SIG-M5 treated with dmso at 0.1 percent for 504 hours (cell line): ENCODE measurements around the gene TMOD3.

ENCODE experiments used
- DNase-seq: peaks from one replicate; lab custom pipeline; 2025; ENCODE audit not compliant: unreplicated experiment; lab: John Stamatoyannopoulos, UW

The TMOD3 gene

DNA sequence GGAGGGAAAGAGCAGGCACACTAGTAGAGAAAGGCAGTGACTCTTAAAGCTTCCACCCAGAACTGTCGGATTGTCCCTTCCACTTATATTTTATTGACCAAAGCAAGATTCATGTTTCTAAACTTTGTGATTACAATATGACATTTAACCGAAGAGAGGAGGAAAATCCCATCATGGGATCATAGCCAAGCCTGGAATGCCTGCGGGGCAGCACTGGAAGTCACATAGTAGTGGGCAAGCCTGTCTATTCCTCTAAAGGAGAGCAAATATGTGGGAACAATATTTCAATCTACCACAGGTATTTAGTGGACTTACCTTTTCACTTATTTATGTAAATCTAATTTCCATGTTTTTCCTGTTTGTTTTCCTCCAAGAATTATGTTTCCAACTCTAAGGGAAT lies 3.8 kb upstream of the TMOD3 start:
- no peak for DNase-seq

DNA sequence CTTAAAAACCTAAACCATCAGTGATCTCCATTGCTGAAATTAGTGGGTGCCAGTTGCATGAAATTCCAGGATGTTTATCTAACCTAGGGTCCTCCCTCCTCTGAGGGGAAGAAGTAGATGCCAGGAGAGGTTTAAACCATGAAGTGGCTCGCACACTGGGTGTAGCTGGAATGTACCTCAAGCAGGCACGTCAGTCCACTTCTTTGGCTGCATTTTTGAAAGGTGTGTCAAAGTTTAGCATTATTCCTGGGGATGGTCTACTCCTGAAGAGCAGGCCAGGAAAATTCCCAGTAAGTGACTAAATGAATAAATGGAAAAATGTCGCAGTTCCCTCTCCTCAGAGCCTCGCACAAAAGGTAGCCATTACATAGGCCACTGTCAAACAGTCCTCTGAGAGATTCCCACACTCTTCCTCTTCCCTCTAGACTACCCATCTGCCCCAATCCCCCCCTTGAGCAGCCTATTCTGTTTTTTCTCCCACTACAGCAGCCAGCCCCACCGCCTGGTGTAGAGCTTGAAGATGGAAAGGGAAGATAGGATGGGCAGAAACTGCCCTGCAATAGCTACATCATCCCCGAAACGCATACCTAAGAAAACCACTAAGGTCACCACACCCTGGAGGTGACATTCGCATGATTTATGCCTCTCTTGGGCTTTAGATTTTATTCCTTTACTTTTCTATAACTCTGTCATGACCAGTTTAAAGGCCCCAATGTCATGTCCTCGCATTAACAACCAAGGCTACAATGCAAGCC lies 655 bp upstream of the TMOD3 start:
- DNase-seq, result no peak

DNA sequence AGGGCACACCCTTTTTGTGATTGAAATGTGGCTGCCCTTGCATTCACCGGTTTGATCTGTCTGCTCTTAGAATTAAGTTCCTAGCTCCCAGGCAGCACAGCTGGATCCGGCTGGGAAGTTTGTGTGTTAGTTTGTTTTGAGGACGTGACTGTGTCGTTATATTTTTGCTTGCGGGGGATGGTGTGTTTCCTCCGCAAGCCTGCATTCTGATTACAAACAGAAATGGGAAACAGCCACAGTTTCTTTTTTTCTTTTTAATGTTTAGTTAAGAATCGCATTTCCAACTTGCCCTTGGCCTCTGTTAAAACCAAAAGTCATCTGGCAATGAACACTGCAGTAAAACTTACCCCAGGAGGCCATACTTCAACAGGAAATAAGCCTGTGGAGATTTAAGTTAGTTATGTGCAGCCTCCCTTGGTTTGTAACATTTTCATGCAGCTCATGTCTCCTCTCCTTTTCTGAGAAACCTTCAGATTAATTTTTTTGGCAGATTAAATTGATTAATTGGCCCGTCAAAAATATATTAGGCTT lies 888 bp downstream of the TMOD3 start:
- no peak for DNase-seq

DNA sequence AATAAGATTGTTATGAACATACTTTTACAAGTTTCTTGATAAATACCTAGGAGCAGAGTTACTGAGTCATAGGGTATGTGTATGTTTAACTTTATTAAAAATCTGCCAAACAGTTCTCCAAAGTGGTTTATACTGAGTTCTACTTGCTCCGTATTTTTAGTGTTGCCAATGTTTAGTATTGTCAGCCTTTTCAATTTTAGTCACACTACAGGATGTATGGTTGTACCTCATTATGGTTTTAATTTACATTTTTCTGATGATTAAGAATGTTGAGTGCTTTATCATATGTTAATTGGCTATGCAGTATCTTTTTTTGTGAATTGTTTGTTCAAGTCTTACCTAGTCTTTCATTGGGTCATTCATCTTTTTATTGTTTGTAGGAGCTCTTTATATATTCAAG lies 4.3 kb downstream of the TMOD3 start:
- DNase-seq, result no peak

DNA sequence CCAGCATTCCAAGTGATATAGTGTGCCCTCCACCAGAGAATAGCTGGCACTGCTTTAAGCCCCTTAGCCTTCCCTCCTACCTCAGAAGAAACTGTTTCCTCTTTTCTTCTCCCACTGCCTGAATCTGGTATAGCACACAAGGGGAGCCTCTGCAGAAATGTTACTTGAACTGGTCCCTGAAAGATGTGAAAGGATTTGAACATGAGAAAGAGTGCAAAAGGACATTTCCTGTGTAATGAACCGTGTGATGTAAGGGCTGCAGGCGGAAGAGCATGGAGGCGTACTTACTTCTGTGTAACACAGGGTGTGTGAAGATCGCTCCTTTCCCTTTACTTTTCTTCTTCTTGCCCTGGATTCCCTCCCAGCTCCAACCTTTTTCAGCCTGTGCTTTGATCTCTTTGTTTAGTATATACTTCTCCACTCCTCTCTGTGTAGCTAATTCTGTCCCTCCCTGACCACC lies 8.4 kb downstream of the TMOD3 start:
- DNase-seq, result peak; percentile 43

DNA sequence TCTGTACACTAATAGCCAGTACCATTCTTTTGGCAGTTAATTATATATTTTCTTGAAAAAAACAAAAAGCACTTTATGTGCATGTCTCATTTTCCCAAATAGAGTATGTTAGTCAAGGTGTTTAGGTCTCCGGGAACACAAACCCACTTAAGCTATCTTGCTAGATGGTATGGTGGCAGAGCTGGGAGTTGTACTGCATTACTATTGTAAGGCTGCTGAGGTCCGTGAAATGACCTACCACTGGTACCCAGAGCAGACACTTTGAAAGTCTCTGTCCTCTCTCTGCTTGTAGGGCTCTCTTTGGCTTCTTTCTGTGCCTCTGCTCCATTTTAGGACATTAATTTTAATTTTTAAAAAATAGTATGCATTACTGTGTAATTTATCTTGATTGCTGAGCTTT lies 8.8 kb downstream of the TMOD3 start:
- DNase-seq, result no peak

DNA sequence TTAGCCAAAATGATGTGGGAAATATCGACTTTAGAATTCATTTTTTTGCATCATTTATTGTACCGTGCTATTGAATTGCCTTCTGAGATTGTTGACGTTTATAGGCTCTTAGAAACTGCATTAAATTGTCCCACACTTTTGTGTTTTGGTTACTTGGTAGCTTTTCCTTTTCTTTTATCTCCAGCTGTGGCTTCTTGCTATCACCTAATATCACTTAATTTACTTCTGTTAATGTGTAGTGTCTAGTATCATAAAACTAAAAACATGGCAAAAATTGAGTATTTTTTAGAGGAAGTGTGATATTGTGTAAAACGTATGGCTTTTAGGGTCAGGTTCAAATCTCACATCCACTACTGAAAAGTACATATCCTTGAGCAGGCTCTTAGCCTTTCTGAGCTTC lies 11.2 kb downstream of the TMOD3 start:
- no peak for DNase-seq

DNA sequence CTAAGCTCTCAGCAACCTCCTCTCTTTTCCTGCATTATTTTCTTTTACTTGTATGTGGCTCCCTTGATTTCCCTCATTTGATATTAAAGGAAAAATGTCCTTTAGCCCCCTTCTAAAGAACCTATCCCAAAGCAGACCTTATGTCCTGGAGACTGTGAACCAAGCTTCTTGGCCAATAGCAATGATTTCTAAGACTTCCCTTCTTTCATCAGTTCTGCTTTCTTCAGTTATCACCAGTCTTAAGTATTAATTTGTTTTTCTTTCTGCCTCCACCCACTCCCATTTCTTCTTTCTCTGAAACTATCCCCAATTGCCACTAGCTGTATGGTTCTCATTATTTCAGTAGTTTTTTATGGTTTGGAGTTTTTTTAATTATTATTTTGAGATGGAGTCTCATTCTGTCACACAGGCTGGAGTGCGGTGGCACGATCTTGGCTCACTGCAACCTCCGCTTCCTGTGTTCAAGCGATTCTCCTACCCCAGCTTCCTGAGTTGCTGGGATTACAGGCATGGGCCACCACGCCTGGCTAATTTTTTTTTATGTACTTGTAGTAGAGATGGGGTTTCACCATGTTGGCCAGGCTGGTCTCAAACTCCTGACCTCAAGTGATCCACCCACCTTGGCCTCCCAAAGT lies 12.1 kb downstream of the TMOD3 start:
- DNase-seq, result no peak

DNA sequence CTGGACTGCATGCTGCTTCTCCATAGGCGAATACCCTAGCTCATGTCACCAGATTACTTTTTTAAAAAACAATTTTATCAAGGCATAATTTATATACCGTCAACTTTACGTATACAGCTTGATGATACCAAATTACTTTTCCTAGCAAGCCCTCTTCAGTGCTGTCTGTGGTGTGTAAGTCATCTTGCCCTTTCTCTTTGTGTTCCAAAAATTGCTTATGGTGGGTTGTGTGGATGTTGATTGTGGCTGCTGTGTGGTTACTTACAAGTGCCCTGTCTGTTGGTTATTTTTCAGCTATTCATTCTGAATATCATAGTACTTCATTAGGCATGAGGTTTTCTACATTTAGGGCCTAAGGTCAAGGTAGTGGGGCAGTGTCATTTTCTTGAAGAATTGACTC lies 12.8 kb downstream of the TMOD3 start:
- DNase-seq, result no peak

DNA sequence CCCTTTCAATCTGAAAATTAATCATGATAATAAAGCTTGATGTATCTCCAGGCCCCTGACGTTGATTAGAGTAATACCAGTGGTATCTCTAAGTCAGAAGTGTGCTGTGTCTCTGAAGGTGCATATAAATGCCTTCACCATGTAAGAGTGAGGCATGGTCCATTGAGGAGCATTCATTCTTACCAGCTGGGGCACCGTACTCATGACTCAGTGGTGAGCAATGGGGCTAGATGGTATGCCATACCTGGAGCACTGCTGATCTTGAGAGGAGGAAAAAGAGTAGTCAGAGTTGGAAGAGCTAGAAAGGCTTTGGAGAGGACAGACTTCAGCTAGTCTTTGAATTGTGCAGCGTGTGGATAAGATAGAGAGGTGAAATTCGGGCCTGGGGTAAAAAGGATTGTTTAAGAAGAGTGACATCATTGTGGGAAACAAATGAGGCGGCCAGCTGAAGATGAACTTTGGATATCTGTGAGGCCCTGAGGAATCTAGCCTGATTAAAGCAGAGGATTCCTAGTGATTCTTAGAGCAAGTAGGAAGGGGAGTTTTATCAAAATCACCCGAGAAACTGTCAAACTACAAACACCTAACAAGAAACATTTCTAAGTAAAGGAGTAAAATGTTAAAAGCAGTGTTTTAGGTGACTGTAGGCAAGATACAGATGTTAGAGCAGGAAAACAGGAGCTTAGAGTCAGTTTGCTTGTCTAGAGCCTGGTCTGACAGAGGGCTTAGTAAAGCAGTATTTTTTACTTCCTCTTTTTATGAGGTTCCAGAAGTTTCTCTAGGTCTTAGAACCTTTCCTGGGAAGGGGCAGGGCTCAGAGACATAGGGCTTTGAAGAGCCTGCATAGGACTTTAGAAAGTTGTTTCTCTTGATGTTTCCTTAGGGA lies 13.6 kb downstream of the TMOD3 start:
- no peak for DNase-seq

DNA sequence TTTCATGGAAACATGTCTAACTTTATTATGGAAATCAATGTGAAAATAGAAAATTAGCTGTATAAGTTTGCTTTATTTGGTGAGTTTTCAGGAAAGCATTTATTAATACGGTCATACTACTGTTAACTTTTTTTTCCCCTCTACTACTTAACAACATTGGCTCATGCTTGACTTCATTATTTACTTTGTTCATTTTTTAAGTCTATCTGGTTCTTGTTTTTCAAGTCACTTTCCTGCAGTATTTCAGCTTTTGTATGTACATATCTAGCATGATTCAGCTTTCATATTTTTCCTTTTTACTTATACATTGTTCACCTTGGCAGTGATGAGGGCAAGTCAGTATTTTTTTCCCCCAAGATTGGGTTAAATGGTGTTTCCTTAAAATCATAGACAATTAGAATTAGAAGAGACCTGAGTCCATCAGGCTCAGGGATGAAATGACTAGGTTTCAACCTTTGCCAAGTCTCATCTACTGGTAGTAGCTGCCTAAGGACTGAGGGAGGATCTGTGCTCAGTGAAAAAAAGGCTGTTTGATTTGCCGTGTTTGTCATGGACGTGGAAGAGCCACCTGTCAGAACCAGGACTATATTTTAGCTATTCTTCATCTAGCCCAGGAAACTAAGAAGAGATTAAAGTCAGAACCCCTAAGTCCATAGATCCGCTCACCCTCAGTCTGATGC lies 15.4 kb downstream of the TMOD3 start:
- DNase-seq, result no peak

DNA sequence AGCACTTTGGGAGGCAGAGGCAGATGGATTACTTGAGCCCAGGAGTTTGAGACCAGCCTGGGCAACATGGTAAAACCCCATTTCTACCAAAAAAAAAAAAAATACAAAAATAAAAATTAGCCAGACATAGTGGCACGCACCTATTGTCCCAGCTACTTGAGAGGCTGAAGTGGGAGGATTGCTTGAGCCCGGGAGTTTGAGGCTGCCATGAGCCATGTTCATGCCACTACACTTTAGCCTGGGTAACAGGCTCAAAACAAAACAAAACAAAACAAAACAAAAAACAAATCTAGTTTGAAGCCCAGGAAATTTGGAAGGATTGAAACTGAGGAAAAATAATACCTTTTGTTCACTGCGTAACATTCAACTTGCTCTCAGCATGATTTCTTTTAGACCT lies 16.6 kb downstream of the TMOD3 start:
- no peak for DNase-seq

DNA sequence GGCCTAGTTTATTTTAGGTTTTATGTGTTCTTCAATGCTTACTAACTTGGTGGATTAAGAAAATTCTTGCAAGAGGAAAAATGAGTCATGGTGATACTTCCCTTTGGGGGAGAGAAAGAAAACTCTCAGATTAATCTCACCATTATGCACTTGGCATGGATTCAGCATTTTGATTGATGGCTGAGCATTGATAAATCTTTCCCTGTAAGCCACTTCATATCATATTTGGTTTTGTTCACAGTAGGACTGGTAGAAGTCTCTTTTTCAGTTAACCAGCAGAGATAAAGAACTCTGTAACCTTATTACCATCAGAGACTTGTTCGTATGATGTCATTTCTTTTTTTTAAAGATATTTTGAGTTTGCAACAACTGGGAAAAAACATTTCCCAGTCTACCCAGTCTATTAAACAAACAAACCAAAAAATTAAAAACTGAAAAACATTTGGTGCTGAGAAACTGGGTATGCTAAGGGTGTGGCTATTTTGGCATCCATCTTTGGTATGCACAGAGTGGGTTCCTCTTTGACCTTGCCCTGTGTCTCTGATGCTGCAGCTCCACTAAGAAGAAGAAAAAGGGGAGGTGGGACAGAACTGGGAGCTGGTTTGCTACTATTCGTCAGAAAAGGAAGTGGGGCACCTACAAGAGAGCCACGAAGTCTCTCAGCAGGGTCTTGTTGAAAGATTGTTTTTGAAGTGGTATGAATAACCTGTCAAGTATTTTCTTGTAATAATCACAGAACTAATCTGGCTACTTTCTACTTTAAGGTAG lies 17.2 kb downstream of the TMOD3 start:
- DNase-seq, result peak; percentile 14

DNA sequence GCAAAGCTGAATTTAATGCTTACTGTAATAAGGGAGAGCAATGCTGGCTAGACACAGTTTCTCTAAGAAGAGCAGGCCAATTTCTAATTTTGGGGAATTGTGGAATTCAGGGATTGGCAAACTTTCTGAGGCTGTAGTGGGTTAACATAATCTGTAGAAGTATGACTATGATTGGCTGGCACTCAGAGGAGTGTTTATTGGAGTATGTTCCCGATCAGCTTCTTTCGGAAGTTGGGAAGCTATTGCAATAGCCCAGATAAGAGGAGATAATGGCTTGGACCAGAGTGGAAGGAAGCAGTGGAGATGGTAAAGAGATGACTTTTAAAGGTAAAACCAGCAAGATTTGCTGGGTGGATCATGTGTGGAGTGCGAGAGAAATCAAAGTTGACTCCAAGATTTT lies 19.4 kb downstream of the TMOD3 start:
- DNase-seq, result no peak

DNA sequence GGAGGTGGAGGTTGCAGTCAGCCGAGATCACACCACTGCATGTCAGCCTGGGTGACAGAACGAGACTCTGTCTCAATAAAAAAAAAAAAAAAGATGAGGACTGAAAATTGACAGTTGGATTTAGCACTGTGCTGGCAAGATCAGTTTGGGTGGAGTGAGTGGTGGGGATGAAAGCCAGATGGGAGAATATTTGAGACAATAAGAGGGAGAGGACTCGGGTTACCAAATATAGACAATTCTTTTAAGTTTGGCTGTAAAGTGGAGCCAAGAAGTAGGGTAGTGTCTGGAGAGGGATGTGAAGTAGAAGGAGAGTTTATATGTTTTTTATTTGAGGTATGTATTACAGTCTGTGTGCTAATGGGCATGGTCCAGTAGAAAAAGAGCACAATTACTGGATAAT lies 20.4 kb downstream of the TMOD3 start:
- DNase-seq, result no peak

DNA sequence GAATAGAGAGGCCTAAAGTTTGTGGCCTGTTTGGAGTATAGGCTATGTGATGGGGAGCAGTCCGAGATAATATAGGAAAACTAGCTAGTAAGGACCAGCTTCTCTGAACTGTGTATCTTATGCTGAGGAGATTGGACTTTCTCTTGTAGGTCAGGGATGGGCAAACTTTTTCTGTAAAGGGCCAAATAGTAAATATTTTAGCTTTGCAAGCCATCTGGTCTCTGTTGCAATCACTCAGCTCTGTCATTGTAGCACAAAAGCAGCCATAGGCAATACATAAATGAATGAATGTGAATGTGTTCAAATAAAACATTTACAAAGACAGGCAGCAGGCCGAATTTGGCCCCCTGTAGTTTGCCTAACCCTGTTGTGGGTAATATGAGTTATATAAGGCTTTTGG lies 24.5 kb downstream of the TMOD3 start:
- no peak for DNase-seq

DNA sequence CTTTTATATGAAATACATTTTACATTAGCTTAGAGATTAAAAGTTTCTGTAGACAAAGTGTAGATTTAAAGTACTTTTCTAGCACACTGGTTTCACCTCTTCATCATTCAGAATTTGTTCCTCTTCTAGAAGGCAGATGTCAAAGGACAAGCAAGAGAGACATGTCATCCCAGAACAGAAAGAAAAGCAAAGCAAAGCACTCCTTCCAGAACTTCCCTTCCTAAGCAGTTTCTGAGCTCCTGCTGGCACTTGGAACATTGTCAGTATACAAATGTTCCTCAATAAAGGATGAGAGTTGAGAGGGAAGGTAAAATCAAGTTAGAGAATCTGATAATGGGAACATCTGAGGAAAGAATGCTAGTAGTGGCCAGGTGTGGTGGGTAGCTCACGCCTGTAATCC lies 26.2 kb downstream of the TMOD3 start:
- no peak for DNase-seq

DNA sequence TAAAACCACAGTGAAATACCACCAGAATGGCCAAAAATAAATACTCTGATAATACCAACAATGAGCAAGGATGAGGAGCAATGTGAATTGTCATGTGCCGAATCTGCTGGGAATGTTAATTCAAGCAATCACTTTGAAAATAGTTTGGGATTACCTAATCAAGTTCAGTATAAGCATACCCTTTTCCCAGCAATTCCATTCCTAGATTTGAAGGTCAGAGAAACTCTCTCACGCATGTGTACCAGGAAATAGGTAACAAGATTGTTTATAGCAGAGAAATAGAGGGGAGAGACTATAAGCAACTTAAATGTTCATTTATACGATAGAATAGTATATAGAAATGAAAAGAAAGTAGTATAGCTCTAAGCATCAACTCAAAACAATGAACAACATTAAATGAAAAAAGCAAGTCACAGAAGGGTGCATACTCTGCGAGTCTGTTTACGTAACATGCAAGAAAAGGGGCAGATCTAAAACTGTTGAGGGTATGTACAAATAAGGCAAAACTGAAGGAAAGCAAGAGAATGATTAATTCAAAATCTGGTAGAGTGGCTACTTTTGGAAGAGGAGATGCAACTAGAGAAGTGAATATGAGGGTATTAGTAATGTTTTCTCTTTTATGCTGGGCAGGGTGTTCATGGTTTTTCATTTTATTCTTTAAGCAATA lies 27.4 kb downstream of the TMOD3 start:
- DNase-seq, result no peak

DNA sequence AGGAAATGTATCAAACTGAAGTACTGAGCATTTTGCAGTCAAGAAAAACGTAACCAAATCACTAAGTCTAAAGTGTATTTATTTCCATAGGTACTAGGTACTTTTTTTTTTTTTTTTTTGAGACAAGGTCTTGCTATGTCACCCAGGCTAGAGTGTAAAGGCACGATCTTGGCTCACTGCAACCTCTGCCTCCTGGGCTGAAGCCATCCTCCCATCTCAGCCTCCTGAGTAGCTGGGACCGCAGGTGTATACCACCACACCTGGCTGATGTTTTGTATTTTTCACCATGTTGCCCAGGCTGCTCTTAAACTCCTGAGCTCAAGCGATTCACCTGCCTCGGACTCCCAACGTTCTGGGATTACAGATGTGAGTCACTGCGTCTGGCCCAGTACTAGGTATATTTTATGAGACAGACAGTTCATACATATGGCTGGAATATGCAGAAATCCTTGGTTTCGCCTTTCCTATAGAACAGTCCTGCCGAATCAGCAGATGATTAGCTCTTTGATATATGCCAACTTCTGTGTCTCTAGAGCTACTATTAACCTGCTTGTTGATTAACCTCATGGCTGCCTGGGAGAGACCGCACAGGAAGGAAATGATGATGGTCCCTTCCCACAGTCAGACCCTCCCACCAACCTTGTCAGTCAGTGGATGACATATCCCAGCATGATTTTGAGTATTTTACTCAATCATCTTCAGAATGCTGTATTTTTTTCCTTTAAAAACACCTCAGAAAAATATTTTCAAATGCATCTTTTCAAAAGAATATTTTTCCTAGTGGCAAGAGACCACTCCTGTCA lies 32.3 kb downstream of the TMOD3 start:
- no peak for DNase-seq
